Occipital lobe (tissue), 2 donors: ENCODE data around the gene LST1. TPM values are rescaled to one million over a fixed set of nuclear protein-coding genes. Genes with fewer than 3 reads are reported as not detected.
"Not testable (repeated sequence)": the region's sequence is repeated elsewhere in the genome, so short reads cannot be mapped to it uniquely, and the experiment has no call there.

ENCODE experiments used
- DNase-seq: peaks from one replicate; lab custom pipeline; 2025; lab: John Stamatoyannopoulos, UW
- total RNA-seq: library from RNA; depleted of rRNA; stranded (reverse); fragments of >200 nt; gene quantifications from one replicate; pipeline ENCODE4 v1.2.3, GENCODE V29; 2014

Gene LST1
- 0.94 TPM for total RNA-seq

- no peak for DNase-seq
Observed at GRCh38 chr6:31586008-31586407, at the start of gene LST1. Gene LST1, plus strand, starts transcription at chr6:31586277. Its CDS starts 1,023 bp downstream, at chr6:31587300.

- DNase-seq: no peak
Observed at GRCh38 chr6:31538805-31539400, 47.2 kb upstream of the LST1 start.

GRCh38 chr6:31540640-31541039 is 45.4 kb upstream of the LST1 start:
- no peak for DNase-seq

- no peak for DNase-seq
Observed at GRCh38 chr6:31541059-31541657, 44.9 kb upstream of the LST1 start.

GRCh38 chr6:31541658-31542521 is 44.2 kb upstream of the LST1 start, which contains the start of gene DDX39B:
Gene DDX39B, minus strand, starts transcription at chr6:31542003. Its CDS starts 1,471 bp downstream, at chr6:31540532.
- peak; percentile 90 for DNase-seq

- DNase-seq: no peak
Observed at GRCh38 chr6:31543639-31544038, 42.4 kb upstream of the LST1 start.

GRCh38 chr6:31544676-31545075 is 41.4 kb upstream of the LST1 start:
- DNase-seq: no peak

- DNase-seq: no peak
Observed at GRCh38 chr6:31545291-31545690, 40.8 kb upstream of the LST1 start.

- DNase-seq: peak; percentile 92
Observed at GRCh38 chr6:31546339-31546957, 39.6 kb upstream of the LST1 start, which contains the start of gene ATP6V1G2. Gene ATP6V1G2, minus strand, starts transcription at chr6:31546608. Its CDS starts 49 bp downstream, at chr6:31546559.

GRCh38 chr6:31546958-31547726 is 38.9 kb upstream of the LST1 start, which contains the start of gene NFKBIL1:
Gene NFKBIL1, plus strand, starts transcription at chr6:31547608. Its CDS starts 87 bp downstream, at chr6:31547695.
- DNase-seq: peak; percentile 97

GRCh38 chr6:31547727-31548543 is 38.1 kb upstream of the LST1 start:
- DNase-seq: no peak

- no peak for DNase-seq
Observed at GRCh38 chr6:31548544-31548873, 37.6 kb upstream of the LST1 start.

- DNase-seq: not testable (repeated sequence)
Observed at GRCh38 chr6:31551371-31551770, 34.7 kb upstream of the LST1 start.

- DNase-seq: no peak
Observed at GRCh38 chr6:31556307-31556706, 29.8 kb upstream of the LST1 start.

- DNase-seq: no peak
Observed at GRCh38 chr6:31557443-31558317, 28.4 kb upstream of the LST1 start.

- no peak for DNase-seq
Observed at GRCh38 chr6:31558318-31558625, 27.8 kb upstream of the LST1 start.

- DNase-seq: peak; percentile 20
Observed at GRCh38 chr6:31558631-31559500, 27.2 kb upstream of the LST1 start.

GRCh38 chr6:31559606-31559957 is 26.5 kb upstream of the LST1 start:
- DNase-seq: no peak
